ENCODE results near the gene ACTN4.

GRCh38 chr19:38734426-38735256 lies 87.2 kb downstream of the ACTN4 start:
- TF ChIP-seq CTCF (IDR thresholded peaks at IDR 0.05), result no peak
- TF ChIP-seq POLR2AphosphoS5 (IDR thresholded peaks at IDR 0.05; ENCODE audit: low read depth, low read length), result peak; percentile 77
- no peak for TF ChIP-seq SIN3A (IDR thresholded peaks at IDR 0.05; ENCODE audit: borderline replicate concordance, insufficient read depth, low read depth, low read length)
- peak; percentile 59 for TF ChIP-seq TCF7L2 (IDR thresholded peaks at IDR 0.05; ENCODE audit: low read depth, low read length)
- no peak for TF ChIP-seq REST (IDR thresholded peaks at IDR 0.05; ENCODE audit: insufficient read depth in 1 of 2, low read depth in 2 of 2, low read length in 1 of 2)

All from Panc1 (cell line).